SK-N-SH treated with all-trans-retinoic acid at 6 μM for 48 hours (cell line): ENCODE results near the gene EFCAB9.
"Not testable (repeated sequence)": the region's sequence is repeated elsewhere in the genome, so short reads cannot be mapped to it uniquely, and the experiment has no call there.

Experiments
- ARNTL ChIP-seq: fragments of 450-650 bp; formaldehyde crosslinking; IDR thresholded peaks from 2 replicates; pipeline ENCODE4 v1.5.0; 2020; ENCODE audit warnings: low read depth, mild to moderate bottlenecking, moderate library complexity, borderline replicate concordance
- BACH2 ChIP-seq: fragments of 250-450 bp; sonication (Bioruptor Pico); IDR thresholded peaks from 2 replicates; pipeline ENCODE4 v1.9.0; 2021; ENCODE audit warnings: mild to moderate bottlenecking, borderline replicate concordance
- CREB5 ChIP-seq: fragments of 250-450 bp; sonication (Bioruptor Pico); IDR thresholded peaks from 2 replicates; pipeline ENCODE4 v1.5.1; 2020; ENCODE audit warnings: low read depth, mild to moderate bottlenecking, moderate library complexity
- OSR1 ChIP-seq: fragments of 250-450 bp; sonication (Bioruptor Pico); IDR thresholded peaks from 2 replicates; pipeline ENCODE4 v1.8.0; 2022; ENCODE audit warnings: moderate library complexity, mild to moderate bottlenecking, inconsistent platforms
- TCF4 ChIP-seq: fragments of 250-450 bp; sonication (Bioruptor Pico); IDR thresholded peaks from 2 replicates; pipeline ENCODE4 v1.8.0; 2021; ENCODE audit warnings: mild to moderate bottlenecking, moderate library complexity, borderline replicate concordance
- TSHZ2 ChIP-seq: fragments of 250-450 bp; sonication (Bioruptor Pico); IDR thresholded peaks from 2 replicates; pipeline ENCODE4 v1.5.0; 2020; ENCODE audit warnings: mild to moderate bottlenecking, moderate library complexity
- ZFP3 ChIP-seq: fragments of 250-450 bp; sonication (Bioruptor Pico); IDR thresholded peaks from 2 replicates; pipeline ENCODE4 v1.5.0; 2020; ENCODE audit warnings: mild to moderate bottlenecking, moderate library complexity
- ZFP30 ChIP-seq: fragments of 450-650 bp; formaldehyde crosslinking; IDR thresholded peaks from 2 replicates; pipeline ENCODE4 v1.5.0; 2022; ENCODE audit warnings: mild to moderate bottlenecking, moderate library complexity
- ZNF70 ChIP-seq: fragments of 450-650 bp; formaldehyde crosslinking; IDR thresholded peaks from 2 replicates; pipeline ENCODE4 v1.5.0; 2020; ENCODE audit warnings: mild to moderate bottlenecking, moderate library complexity
- ZNF8 ChIP-seq: fragments of 450-650 bp; formaldehyde crosslinking; IDR thresholded peaks from 2 replicates; pipeline ENCODE4 v1.5.0; 2020; ENCODE audit warnings: mild to moderate bottlenecking, moderate library complexity

- not testable (repeated sequence) for TF ChIP-seq ZFP3; ZNF8 (CRISPR knock-in tag); ZNF70 (CRISPR knock-in tag); BACH2 (CRISPR knock-in tag); TCF4 (CRISPR knock-in tag); TSHZ2; OSR1 (CRISPR knock-in tag); ZFP30 (CRISPR knock-in tag); CREB5 (CRISPR knock-in tag); ARNTL (CRISPR knock-in tag)
Measured at GRCh38 chr5:172155101-172155500, 38.9 kb upstream of the EFCAB9 start.
